Loucy (cell line): ENCODE measurements around the gene GRB14.

Experiments used
- CTCF ChIP-seq: fragments of 200-600 bp; sonication (generic); conservative IDR thresholded peaks from 2 replicates; pipeline ENCODE4 v1.5.1; 2014; ENCODE audit warnings: mild to moderate bottlenecking, antibody characterized with exemption, low read length
- EZH2phosphoT487 ChIP-seq: fragments of 200-600 bp; IDR thresholded peaks from 2 replicates; pipeline ENCODE4 v1.6.1; 2018; ENCODE audit warnings: antibody characterized with exemption, mild to moderate bottlenecking, moderate library complexity, borderline replicate concordance

- no peak for TF ChIP-seq CTCF
- TF ChIP-seq EZH2phosphoT487 = no peak
Observed at GRCh38 chr2:164447660-164448059, 173.6 kb downstream of the GRB14 start.
